GM19452 (cell line): ENCODE results near the gene DPP6.

ENCODE experiments used
- ATAC-seq: cut with Tn5 transposase; IDR thresholded peaks from one replicate; pipeline ENCODE4 v1.9.1; 2021; ENCODE audit not compliant: unreplicated experiment

The DPP6 gene

DNA sequence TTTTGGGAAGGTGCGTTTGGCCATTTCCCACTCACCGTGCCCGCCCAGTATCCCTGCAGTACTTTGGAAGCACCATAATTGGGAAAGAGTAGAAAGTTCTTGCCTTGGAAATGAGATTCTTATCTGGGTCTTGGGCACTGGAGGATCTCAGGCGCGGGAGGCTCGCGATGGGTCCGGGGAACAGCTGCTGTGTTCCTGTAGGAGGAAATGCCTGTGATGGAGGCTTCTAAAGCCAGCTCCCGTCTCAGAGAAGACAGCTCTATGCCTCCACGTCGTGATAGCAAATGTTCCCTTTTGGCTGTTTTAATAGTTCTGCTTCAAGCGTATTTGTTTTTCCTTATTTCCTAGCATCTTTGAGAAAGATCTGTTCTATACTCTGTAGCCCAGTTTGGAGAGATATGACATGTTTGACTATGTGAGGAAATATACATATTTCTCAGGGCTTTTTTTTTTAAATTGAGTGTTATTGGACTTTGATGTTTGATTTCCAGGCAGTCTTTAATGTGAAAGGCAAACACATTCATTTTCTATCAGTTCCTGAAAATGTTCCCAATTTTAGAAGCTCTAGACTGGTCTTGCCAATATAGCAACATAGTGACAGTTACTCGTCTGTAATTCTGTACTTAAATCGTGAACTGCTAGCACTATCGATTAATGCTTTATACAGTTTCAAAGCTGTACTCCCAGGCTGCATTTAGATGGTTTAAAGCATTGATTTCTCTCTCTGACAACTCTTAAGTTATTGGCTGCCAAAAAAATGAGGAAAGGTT, 280.8 kb downstream of the DPP6 start:
- no peak for ATAC-seq

DNA sequence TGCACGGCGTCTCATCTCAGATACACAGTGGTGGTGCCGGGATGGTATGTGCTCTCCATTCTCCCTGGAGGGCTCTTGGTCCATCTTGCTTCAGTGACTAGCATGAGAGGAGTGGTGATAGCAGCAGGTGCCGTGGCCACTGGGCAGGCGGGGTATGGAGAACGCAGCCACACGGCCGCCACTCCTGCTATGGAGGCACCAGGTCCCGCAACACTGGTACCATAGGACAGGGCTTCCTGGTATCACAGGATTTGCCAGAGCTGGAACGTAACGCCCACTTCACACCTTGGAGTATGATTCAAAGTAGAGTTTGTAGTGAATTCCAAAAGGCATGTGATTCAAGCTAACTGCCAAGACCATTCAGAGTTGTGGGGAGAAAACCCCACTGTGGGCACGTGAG, 284.1 kb downstream of the DPP6 start:
- no peak for ATAC-seq

DNA sequence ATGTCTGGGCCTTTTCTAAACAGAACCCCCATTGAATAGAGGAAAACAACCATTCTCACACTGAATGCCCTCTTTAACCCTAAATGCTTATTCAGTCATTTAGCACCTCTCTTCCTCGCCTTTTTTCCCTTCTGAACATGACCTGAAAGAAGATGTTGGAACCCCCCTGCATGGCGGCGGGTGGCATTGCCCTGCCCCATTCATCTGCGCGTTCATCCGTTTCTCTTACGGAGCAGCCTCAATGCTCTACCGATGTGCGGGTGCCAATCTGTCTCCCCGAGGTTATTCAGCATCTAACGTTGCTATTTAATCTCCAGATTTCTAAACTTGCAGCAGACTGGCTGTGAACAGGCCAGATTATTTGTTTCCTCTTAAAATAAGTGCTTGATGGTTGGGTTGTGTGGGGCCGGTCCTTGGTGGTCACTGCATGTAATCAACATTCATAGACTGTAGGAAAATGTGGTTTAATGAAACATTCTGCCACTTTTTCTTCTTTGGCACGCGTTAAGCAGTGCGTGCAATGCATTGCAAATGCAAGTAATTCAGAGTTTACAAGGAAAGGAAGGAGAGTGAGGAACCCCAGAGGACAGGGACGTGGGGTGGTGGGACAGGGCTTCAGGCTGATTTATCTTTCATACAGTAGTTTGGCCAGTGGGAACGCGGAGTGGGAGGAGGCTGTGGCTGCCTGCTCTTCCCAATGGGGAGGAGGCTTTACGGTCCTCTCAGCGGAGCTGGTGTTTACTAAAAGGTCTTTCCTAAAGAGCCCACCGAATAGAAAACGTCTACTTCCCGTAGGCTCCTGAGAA, 286.7 kb downstream of the DPP6 start:
- no peak for ATAC-seq

DNA sequence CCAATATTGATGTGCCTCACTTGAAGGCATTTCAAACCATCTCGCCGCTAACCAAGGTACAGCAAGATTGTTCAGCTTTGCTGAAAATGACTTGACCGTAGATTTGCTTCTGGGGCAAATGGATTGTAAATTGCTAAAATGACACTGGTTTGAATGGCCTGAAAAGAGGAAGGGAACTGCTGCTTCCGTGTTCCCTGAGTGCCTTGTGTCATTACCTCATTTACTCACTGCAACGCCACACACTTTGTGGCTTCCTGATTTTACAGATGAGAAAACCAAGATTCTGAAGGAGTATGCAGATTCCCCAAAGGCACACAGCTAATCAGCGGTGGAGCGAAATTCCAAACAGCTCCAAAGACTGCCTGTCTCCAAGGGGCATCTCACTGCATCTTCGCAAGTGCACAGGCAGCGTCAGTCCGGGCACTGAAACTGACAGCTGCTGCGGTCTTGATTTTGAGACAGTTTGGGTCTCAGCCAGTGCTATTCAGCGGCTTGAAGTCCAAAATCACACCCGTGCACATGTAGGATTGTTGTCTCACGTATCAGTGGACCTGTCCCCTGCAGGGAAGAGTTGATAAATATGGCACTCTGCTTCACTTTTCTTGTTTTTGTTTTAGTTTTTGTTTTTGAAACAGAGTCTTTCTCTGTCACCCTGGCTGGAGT, 290.9 kb downstream of the DPP6 start:
- ATAC-seq, result no peak

DNA sequence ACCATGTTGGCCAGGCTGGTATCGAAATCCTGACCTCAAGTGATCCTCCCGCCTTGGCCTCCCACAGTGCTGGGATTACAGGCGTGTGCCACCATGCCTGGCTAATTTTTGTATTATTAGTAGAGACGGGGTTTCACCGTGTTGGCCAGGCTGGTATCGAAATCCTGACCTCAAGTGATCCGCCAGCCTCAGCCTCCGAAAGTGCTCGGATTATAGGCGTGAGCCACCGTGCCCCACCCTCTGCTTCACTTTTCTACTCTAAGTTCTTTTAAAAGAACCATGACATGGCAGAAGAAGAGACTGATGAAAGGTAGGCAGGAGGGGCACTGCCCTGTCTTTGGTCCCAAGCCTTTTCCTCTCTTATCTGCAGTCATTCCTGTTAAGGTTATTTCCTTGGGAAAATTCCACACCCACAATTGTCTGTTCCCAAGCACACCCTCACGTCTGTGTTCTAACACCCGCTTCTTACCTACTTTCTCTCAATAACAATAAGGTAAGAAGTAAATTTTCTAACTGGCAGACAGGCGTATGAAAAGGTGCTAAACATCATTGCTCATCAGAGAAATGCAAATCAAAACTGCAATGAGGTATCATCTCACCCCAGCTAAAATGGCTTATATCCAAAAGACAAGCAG, 291.7 kb downstream of the DPP6 start:
- ATAC-seq, result no peak

DNA sequence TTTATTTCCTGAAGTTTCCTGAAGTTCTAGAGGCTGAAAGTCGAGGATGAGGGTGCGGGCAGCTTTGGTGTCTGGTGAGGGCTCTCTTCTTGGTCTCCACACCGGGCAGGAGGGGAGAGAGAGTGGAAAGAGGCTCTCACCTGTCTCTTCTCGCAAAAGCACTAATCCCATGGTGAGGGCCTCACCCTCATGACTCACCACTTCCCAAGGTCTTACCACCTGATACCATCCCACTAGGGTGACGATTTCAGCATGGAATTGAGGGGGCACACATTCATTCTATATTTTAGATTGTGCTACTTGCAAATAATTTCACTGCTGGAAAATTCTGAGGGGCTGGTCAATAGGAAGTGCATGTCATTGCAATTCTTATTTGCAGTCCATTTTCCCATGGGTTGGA, 292.9 kb downstream of the DPP6 start:
- ATAC-seq, result no peak

DNA sequence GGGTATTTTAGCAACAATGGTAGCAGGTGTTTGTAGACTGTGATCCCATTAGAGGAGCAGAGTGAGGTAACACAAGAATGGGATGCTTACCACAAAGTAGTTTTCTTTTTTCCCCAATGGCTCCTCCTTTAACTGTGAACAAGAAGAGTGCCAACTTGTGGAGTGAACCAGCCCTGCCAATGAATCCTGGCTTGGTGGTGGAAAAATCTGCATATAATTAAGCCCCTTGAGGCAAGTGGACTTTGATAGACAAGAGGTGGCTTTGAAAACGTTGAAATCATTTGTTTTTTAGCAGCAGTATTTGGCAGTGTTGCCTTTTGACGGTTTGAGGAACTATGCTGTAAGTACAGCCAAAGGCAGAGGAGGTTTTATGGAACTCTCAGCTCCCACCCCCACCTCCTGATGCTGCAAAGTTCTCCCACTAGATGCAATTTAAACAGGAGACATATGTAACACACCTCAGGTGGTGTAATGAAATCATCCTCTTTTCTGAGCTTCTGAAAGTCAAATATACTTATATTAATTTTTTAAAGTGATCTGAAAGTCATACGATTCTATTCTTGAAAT, 295.6 kb downstream of the DPP6 start:
- ATAC-seq, result no peak

DNA sequence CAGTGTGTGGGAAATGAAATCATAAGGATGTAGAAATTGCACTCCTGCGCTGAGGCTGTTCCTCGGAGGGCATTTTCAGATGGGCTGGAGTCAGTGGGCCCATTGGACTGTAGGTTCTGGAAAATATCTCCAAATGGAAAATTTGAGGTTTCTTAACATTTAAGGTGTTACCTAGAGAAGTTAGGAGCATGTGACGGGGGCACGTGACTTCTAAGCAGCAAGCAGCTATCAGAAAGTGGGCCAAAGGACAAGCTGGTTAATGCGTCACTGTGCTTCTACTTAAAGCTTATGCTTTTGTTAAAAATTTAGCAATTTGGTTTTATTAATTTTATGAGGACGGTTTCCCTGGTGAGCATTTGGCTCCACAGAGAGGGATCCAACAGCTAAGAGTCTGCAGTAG, 298.7 kb downstream of the DPP6 start:
- ATAC-seq, result no peak

DNA sequence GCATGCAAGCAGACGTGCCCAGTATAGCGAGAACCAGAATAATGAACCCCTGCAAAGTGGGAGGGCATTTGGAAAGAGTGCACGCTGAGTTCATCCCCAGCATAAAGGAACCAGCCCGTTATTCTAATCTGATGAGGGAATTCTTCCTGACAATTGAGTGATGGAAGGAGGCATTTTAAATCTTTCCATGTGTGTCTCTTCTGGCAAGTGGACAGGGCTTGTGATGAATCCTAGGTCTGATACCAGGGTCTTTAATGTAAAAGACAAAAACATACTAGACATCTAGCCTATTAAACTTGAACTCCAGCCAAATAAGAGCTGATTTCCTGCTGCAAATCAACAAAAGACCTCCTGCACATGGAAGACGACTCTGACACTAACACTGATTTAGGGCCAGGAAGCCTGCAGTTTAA, 301.2 kb downstream of the DPP6 start:
- ATAC-seq, result no peak

DNA sequence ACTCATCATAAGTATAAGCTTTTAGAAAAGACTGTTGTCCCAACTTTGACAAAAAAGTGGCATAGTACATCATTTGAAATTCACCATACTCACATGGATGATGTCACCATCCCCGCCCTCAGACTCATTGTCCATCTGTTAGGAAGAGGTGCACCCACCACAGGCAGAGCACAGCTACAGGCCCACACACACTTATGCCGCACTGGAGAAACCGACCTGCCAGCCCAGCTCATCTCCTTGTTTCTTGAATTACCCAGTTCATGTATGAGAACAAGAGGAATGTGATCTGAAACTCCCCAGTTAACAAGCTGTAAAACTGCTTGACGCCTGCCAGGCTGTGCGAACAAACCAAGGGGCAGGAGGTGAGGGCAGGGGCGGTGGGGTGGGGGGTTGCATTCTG, 312.0 kb downstream of the DPP6 start:
- no peak for ATAC-seq

DNA sequence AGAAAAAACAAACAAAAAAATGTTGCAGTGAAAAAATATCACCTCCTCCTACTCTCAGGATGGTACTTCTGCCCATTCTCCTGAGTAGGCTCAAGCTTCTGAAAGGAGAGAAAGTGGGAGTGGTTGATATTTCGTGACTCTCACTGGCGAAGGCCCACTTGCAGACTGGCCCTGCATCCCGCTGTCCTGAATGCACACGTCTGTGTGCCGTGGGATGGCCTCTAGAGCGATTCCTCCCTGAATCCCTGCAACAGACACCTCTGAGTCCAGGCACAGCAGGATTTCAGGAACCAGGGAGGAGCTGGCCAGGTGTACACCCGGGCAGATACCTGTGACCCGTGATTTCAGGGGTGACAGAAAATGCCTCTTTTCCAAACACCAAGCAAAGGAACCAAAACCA, 319.2 kb downstream of the DPP6 start:
- ATAC-seq, result no peak

DNA sequence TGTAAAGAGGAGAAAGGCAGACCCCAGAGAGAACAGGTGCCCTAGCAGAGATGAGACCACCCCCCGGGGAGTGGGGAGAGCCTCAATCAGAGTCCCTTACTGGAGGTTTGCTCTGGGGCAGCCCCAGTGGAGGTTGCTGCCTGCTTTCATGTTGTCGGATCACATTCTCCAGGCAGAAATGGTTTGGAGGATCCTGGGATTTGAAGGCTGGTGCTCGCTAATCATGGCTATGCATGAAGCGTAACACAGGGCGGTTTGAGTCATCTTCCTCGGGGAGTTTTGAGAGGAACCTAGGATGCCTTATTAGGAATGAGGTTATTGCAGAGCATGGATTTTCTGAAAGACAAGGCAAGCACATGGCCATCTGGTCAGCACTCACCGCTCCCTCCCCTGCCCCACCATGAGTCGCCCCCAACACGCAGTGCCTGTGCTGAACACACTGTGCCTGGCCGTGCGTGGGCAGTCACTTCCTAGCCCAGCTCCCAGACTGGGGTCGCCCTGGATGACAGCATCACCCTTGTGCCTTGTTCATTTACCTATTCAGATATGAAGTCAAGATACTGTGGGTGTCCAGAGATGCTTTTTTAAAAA, 319.9 kb downstream of the DPP6 start:
- no peak for ATAC-seq

DNA sequence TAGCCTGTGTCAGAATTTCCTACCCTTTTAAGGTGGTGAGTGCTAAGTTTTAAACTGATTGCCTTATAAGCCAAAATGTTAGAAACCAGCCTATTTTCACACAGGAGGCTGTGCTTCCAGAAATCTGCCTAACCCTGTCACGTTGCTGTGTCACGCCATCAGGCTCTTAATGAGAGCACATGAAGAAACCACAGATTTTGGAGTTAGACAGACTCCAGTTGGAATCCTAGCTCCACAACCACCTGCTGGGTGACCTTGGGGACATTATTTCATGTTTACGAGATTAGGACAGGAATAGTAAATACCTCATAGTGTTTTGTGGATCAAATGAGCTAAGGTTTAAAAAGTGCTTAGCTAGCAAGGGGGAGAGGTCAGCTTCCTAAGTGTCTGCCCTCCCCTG, 321.8 kb downstream of the DPP6 start:
- no peak for ATAC-seq

DNA sequence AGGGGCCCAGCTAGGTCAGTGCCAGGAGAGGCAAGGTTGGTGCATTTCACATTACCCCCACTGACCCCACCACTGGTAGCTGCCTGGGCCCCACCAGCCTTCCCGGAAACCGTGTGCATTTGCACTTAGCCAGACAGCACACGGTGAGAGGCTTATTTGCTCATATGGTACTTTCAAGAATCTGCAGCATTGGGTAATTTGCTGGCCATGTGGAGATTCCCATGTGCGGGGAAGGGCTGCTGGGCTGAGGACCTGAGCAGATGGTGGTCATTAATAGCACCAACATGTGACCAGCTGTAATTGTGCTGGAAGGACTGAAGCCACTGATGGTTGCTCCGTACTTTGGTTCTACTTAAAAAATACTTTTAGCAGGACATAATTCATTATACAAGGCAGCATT, 323.8 kb downstream of the DPP6 start:
- no peak for ATAC-seq

DNA sequence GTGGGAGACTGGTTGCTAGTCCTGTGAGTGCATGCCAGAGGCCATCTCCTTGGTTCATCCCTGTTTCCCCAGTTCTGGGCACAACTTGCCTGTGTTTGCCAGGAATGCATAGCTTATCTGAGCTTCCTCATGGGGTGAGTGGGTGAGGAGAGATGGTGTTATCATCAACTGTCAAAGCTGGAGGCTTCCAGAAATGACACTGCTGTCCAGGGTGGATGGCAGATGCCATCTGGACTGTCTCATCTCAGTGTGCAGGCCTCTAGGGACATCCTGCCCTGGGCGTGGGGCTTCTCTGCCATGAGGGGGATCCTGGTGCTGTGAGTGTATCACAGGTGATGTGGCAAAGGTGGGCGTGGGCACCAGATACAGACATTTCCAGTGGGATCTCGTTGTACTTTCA, 328.6 kb downstream of the DPP6 start:
- no peak for ATAC-seq

DNA sequence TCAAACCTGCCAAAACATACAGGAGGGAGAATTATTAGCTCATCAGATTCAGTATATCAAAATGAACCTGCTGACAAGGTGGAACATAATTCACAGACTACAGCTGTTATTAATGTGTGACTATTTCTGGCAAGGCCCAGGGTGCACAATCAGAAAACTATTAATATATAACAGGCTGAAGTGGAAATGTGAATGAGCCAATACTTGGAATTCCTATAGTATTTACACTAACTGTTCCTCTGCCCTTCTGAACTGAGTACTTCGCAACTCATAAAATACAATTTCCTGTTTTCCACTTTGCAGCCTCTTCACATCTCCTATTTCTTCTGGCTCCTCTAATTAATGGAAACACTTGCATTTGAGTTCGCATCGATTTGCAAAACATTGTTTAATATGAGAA, 330.8 kb downstream of the DPP6 start:
- no peak for ATAC-seq

DNA sequence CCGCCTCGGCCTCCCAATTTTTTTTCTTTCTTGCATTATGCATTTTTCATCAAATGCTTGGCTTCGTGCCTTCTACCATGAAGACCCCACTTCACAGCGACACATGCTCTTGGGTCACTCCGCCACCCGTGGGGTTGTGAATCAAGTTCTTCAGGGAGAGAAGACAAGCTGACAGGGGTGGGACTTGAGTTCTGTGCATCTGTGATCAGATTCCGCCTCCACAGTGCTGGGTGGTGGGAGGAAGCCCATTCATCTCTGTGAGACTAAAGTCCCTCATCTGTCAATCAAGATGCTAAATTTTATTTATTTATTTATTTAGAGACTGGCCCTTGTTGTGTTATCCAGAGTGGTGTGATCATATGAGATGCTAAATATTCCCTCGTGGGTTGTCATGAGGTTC, 333.0 kb downstream of the DPP6 start:
- no peak for ATAC-seq

DNA sequence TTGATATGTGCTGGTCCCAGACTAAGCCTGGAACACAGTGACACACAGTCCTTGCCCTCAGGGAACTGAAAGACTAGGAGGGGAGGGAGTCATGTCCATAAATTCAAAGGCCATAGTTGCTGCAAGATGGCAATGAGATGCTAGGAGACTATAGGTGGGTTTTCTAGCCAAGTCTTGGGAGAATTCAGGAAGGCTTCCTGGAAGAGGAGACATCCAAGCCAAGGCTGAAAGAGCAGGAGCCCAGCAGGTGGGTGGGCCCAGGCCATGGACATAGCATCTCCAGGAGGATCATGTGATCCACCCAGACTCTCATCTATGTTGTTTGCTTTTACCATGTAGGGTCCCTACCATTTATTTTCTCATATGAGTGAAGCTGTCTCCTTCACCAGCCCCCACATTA, 335.1 kb downstream of the DPP6 start:
- ATAC-seq, result no peak

DNA sequence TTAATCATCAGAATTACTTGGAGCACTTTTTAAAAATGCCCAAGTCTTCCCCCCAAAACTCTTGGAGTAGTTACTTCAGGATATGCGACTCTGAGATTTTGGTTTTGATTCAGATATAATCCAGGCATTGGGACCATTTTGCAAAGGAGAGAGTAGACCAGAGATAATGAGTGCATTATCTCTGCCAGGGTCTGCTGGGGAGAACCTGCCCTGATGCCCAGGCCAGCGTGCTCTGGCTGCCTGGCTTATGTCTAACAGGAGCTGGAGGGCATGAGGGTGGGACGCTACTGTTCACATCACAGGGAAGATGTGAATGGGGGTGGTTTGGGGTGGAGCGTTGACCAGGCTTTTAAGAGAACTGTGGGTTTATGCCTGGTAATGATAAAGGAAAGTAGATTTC, 336.2 kb downstream of the DPP6 start:
- no peak for ATAC-seq

DNA sequence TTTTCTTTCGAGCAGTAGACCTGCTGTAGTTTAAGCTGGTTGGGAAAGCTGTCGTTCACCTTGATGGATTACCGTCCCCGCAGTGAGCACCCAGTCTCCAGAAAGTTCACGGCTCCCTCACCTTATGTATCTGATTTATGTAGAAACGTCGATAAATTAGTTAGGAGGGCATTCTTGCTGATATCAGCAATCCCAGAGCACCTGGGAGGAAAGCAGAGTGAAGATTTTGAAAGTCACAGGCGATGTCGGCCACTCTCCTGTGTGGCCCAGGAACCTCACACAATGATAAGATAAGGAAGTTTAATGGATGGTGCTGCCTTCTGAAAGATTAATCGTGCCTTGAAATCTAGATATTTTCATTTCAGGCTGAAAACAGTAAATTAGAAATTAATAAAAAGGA, 336.8 kb downstream of the DPP6 start:
- ATAC-seq, result no peak

DNA sequence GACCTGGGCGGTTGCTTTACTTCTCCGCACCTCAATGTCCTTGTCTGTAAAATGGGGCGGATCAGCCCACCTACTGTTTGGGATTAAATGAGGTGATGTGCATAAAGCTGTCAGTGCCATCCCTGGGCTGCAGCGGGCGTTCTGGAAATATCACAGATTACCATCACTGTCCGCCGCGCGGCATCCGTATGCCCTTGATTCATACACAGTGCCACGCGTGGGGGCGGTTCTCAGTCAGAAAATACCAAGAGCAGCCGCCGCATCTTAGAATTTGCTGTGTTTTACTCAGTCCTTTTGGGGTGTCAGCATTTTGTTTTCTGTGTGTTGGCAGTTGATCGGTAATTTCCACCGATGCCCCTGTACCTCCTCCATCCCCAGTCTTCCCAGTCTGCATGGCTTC, 338.8 kb downstream of the DPP6 start:
- ATAC-seq, result no peak
